ENCODE results near the gene FGFR3.

The FGFR3 gene

DNA sequence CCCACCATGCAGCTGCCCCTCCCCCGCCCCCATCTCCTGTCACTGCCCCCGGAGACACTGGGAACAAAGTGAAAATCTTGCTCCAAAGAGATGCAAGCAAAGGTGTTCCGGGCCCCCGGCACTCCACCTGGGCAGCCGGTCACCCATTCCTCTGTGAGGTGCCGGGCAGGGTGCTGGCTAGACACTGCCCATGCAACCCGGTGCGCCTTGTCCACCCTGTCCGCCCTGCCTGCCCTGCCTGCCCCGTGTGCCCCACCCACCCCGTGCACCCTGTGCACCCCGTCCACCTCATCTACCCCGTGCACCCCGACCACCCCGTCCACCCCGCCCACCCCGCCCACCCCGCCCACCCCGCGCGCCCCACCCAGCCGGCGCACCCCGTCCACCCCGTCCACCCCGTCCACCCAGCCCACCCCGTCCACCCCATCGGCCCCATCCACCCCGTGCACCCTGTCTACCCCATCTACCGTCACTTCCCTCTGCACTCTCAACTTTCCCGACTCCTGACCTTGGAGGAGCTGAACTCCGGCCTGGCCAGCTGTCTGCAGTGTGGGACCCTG, 31.9 kb upstream of the FGFR3 start:
- TF ChIP-seq, protein P1, sequence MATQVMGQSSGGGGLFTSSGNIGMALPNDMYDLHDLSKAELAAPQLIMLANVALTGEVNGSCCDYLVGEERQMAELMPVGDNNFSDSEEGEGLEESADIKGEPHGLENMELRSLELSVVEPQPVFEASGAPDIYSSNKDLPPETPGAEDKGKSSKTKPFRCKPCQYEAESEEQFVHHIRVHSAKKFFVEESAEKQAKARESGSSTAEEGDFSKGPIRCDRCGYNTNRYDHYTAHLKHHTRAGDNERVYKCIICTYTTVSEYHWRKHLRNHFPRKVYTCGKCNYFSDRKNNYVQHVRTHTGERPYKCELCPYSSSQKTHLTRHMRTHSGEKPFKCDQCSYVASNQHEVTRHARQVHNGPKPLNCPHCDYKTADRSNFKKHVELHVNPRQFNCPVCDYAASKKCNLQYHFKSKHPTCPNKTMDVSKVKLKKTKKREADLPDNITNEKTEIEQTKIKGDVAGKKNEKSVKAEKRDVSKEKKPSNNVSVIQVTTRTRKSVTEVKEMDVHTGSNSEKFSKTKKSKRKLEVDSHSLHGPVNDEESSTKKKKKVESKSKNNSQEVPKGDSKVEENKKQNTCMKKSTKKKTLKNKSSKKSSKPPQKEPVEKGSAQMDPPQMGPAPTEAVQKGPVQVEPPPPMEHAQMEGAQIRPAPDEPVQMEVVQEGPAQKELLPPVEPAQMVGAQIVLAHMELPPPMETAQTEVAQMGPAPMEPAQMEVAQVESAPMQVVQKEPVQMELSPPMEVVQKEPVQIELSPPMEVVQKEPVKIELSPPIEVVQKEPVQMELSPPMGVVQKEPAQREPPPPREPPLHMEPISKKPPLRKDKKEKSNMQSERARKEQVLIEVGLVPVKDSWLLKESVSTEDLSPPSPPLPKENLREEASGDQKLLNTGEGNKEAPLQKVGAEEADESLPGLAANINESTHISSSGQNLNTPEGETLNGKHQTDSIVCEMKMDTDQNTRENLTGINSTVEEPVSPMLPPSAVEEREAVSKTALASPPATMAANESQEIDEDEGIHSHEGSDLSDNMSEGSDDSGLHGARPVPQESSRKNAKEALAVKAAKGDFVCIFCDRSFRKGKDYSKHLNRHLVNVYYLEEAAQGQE (IDR thresholded peaks at IDR 0.05; ENCODE audit: insufficient read depth in 1 of 2, low read depth in 2 of 2, low read length in 2 of 2): no peak
- TF ChIP-seq SIN3A (IDR thresholded peaks at IDR 0.05; ENCODE audit: borderline replicate concordance, insufficient read depth, low read length) (no peak), FOXP2 (optimal IDR thresholded peaks at IDR 0.05; ENCODE audit: borderline replicate concordance, extremely low read depth, extremely low read length, insufficient read depth) (no peak), POLR2AphosphoS5 (IDR thresholded peaks at IDR 0.05; ENCODE audit: low read depth, low read length) (no peak), TAF1 (IDR thresholded peaks at IDR 0.05; ENCODE audit: borderline replicate concordance, insufficient read depth, low read length) (no peak)

DNA sequence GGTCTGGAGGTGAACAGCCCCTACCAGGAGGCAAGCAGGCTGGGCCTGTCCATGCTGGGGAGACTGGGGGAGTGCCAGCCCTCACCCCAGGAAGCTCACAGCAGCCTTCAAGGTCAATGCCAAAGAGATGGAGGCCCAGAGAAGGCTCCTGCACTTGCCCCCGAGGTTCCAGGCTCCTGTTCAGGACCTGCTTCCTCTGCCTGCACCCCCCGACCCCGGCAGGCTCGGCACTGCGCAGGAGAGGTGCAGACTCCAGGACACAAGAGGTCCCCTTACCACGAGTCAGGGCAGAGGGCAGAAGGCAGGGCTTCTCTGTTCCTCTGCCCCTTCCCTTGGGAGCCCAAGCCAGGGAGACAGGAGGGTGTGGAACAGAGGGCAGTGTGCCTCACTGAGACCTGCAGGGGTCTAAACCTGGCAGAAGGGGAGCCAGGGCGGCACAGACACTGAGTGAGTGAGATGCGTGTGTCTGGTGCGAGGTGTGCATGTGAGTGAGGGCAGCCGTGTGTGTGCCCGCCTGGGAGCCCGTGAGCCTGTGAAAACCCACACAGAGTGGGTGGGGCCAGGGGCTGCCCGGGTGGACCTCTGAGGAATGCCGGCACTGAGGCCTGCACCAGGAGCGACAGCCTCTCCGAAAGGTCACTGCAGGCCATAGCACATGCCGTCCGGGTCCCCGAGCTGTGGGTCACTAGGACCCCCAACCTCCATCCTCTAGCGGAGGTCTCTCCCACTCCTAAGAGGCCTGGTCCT, 30.7 kb upstream of the FGFR3 start:
- TF ChIP-seq, protein P1 (IDR thresholded peaks at IDR 0.05; ENCODE audit: insufficient read depth in 1 of 2, low read depth in 2 of 2, low read length in 2 of 2): no peak
- no peak for TF ChIP-seq POLR2AphosphoS5 (IDR thresholded peaks at IDR 0.05; ENCODE audit: low read depth, low read length)
- TF ChIP-seq SIN3A (IDR thresholded peaks at IDR 0.05; ENCODE audit: borderline replicate concordance, insufficient read depth, low read length): no peak
- no peak for TF ChIP-seq FOXP2 (optimal IDR thresholded peaks at IDR 0.05; ENCODE audit: borderline replicate concordance, extremely low read depth, extremely low read length, insufficient read depth)

DNA sequence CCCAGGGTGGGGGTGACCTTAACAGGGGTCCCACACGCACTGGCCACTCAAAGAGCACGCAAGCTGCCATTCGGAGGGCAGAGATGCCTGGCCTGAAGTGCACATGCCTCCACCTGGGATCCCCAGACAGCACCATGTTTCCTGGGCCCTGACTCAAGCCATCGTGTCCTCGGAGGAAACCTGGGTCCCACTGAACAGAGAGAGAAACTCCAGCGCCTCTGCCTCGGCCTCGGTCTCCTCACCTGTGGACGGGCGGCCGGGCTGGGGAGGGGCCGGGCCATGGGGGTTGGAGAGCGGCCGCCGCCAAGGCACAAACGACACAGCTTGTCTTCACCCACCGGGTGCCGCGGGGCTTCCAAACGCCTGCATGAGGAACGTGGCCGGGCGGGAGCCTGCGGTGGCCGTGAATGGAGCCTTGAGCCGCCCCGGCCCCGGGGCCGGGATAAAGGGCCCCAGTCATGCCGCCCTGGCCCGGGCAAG, 30.0 kb upstream of the FGFR3 start:
- TF ChIP-seq FOXP2 (optimal IDR thresholded peaks at IDR 0.05; ENCODE audit: borderline replicate concordance, extremely low read depth, extremely low read length, insufficient read depth) (no peak), POLR2AphosphoS5 (IDR thresholded peaks at IDR 0.05; ENCODE audit: low read depth, low read length) (no peak), SIN3A (IDR thresholded peaks at IDR 0.05; ENCODE audit: borderline replicate concordance, insufficient read depth, low read length) (no peak), TAF1 (IDR thresholded peaks at IDR 0.05; ENCODE audit: borderline replicate concordance, insufficient read depth, low read length) (no peak)
- TF ChIP-seq, protein P1 (IDR thresholded peaks at IDR 0.05; ENCODE audit: insufficient read depth in 1 of 2, low read depth in 2 of 2, low read length in 2 of 2): no peak

DNA sequence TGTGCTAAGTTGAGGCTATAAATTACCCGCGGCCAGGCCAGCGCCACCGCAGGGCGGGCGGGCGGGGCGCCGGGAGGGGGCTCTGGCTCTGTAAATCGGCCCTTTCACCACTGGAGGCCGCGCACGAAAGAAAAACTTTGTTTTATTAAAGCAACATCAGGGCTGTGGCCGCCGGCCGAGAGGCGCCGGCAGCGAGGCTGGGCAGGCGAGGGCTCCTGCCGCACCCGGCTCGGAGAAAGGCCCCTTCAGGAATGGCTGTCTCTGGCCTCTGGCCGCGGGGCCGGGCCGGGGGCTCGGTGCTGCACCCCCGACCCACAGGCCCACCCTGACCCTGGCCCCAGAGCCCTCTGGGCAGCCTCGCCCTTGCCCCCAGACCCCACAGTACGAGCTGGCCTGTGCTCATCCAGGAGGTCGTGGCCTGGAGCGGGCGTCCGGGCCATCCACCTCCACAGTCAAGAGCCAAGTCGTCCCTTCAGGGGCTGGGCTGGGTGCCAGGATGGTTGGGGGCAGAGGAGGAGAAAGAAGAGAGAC, 29.5 kb upstream of the FGFR3 start:
- TF ChIP-seq POLR2AphosphoS5 (IDR thresholded peaks at IDR 0.05; ENCODE audit: low read depth, low read length) (no peak), TAF1 (IDR thresholded peaks at IDR 0.05; ENCODE audit: borderline replicate concordance, insufficient read depth, low read length) (no peak), FOXP2 (optimal IDR thresholded peaks at IDR 0.05; ENCODE audit: borderline replicate concordance, extremely low read depth, extremely low read length, insufficient read depth) (no peak), SIN3A (IDR thresholded peaks at IDR 0.05; ENCODE audit: borderline replicate concordance, insufficient read depth, low read length) (no peak)
- TF ChIP-seq, protein P1 (IDR thresholded peaks at IDR 0.05; ENCODE audit: insufficient read depth in 1 of 2, low read depth in 2 of 2, low read length in 2 of 2): no peak

Measured in PFSK-1 (cell line).